ENCODE results near the gene PRKX. TPM values are rescaled to one million over a fixed set of nuclear protein-coding genes. Genes with fewer than 3 reads are reported as not detected.
"Not testable (repeated sequence)": the region's sequence is repeated elsewhere in the genome, so short reads cannot be mapped to it uniquely, and the experiment has no call there.

The PRKX gene
- total RNA-seq, 6 experiments from 2014 or later: 1.7 to 7.2 (median 3.7) TPM

- TF ChIP-seq CTCF (IDR thresholded peaks at IDR 0.05): no peak
- TF ChIP-seq POLR2A (IDR thresholded peaks at IDR 0.05): no peak
- H3K9me3 ChIP-seq: no peaks in the 10 kb centered on the region
- ATAC-seq (no peak), DNase-seq (no peak)
- no peak overlapping the region for H3K27ac ChIP-seq
- WGBS (ENCODE audit: insufficient coverage, low coverage, low lambda C conversion rate, missing lambda C conversion rate): 51% methylated on average over 9 of the region's 9 CpGs
- no peaks in the 10 kb centered on the region for H3K27me3 ChIP-seq
- intact Hi-C loops (cut with DNase I): no loop called here
- no peaks in the 10 kb centered on the region for H3K4me1 ChIP-seq
- H3K36me3 ChIP-seq: no peaks in the 10 kb centered on the region
- no peak overlapping the region for H3K4me3 ChIP-seq
Measured at GRCh38 chrX:3728454-3728853, 15.0 kb upstream of the PRKX start.

- H3K27me3 ChIP-seq; intact Hi-C loops (cut with DNase I); H3K36me3 ChIP-seq; H3K27ac ChIP-seq; H3K4me3 ChIP-seq; ATAC-seq; DNase-seq; H3K4me1 ChIP-seq; H3K9me3 ChIP-seq: not testable (repeated sequence)
- WGBS (ENCODE audit: insufficient coverage, low coverage, low lambda C conversion rate, missing lambda C conversion rate): 76% methylated on average over 8 of the region's 9 CpGs
Measured at GRCh38 chrX:3723460-3723859, 10.0 kb upstream of the PRKX start.

- ATAC-seq (no peak), DNase-seq (no peak)
- Histone ChIP-seq H3K4me3 (no peak overlapping the region), H3K4me1 (no peaks in the 10 kb centered on the region), H3K27ac (no peak overlapping the region), H3K36me3 (no peaks in the 10 kb centered on the region), H3K27me3 (peaks cover 0 to 2% of the 10 kb centered on the region in 2 donors), H3K9me3 (no peaks in the 10 kb centered on the region)
- 53% methylated on average over 10 of the region's 11 CpGs for WGBS (ENCODE audit: insufficient coverage, low coverage, low lambda C conversion rate, missing lambda C conversion rate)
- intact Hi-C loops (cut with DNase I): no loop called here
- TF ChIP-seq CTCF (IDR thresholded peaks at IDR 0.05) (no peak), POLR2A (IDR thresholded peaks at IDR 0.05) (no peak)
Measured at GRCh38 chrX:3717742-3718420, 4.4 kb upstream of the PRKX start.

- Histone ChIP-seq H3K27ac (no peak overlapping the region), H3K9me3 (no peaks in the 10 kb centered on the region), H3K36me3 (no peaks in the 10 kb centered on the region), H3K4me1 (no peaks in the 10 kb centered on the region), H3K4me3 (no peak overlapping the region), H3K27me3 (peaks cover 0 to 7% of the 10 kb centered on the region in 2 donors)
- DNase-seq (no peak), ATAC-seq (no peak)
- intact Hi-C loops (cut with DNase I): no loop called here
- 23% methylated on average over 2 of the region's 3 CpGs for WGBS (ENCODE audit: insufficient coverage, low coverage, low lambda C conversion rate, missing lambda C conversion rate)
- TF ChIP-seq CTCF (IDR thresholded peaks at IDR 0.05) (no peak), POLR2A (IDR thresholded peaks at IDR 0.05) (no peak)
Measured at GRCh38 chrX:3715921-3716320, 2.5 kb upstream of the PRKX start.

GRCh38 chrX:3714706-3715479, 1.4 kb upstream of the PRKX start:
- H3K36me3 ChIP-seq; H3K9me3 ChIP-seq; H3K4me1 ChIP-seq; H3K27me3 ChIP-seq; ATAC-seq; intact Hi-C loops (cut with DNase I); H3K27ac ChIP-seq; H3K4me3 ChIP-seq; DNase-seq: not testable (repeated sequence)
- 65% methylated on average over 14 of the region's 38 CpGs for WGBS (ENCODE audit: insufficient coverage, low coverage, low lambda C conversion rate, missing lambda C conversion rate)

All from right lobe of liver (tissue), 6 donors.